WTC11 (cell line): ENCODE results near the gene DPP4. TPM values are rescaled to one million over a fixed set of nuclear protein-coding genes. Genes with fewer than 3 reads are reported as not detected.

Experiments
- ATAC-seq: fragments of 200-7000 bp; cut with Tn5 transposase; 2 replicates; pipeline ENCODE4 v1.10.0; 2021; ENCODE audit warnings: mild to moderate bottlenecking, moderate library complexity
- CTCF ChIA-PET: fragments of 300-600 bp; sonication (Branson Sonifier 250); formaldehyde crosslinking; loops from one replicate; lab custom pipeline; 2021; ENCODE audit warnings: antibody characterized with exemption; lab: Charles Lee
- POLR2A ChIA-PET: fragments of 350-600 bp; sonication (Branson Sonifier 250); formaldehyde crosslinking; loops from one replicate; lab custom pipeline; 2021; ENCODE audit warnings: antibody characterized with exemption; lab: Charles Lee
- DNase-seq: peaks from one replicate; pipeline ENCODE4 v3.0.0; 2021; ENCODE audit warnings: low spot score
- H3K27ac Mint-ChIP-seq: 2 replicates; pipeline ENCODE4 v1.8.0; 2021; ENCODE audit warnings: mixed read lengths
- H3K27me3 Mint-ChIP-seq: 2 replicates; pipeline ENCODE4 v1.8.0; 2021; ENCODE audit warnings: low read depth, mild to moderate bottlenecking, moderate library complexity, mixed read lengths
- H3K36me3 Mint-ChIP-seq: 2 replicates; pipeline ENCODE4 v1.8.0; 2021; ENCODE audit warnings: mixed read lengths
- H3K4me1 Mint-ChIP-seq: 2 replicates; pipeline ENCODE4 v1.8.0; 2022; ENCODE audit warnings: mixed read lengths
- H3K4me3 Mint-ChIP-seq: 2 replicates; pipeline ENCODE4 v1.8.0; 2021; ENCODE audit warnings: mild to moderate bottlenecking, moderate library complexity, mixed read lengths
- H3K9me3 Mint-ChIP-seq: 2 replicates; pipeline ENCODE4 v1.8.0; 2021; ENCODE audit warnings: mixed read lengths
- ATF1 ChIP-seq: sonication (generic); formaldehyde crosslinking; IDR thresholded peaks from 2 replicates; pipeline ENCODE4 v1.8.1; 2023; ENCODE audit warnings: mild to moderate bottlenecking, moderate library complexity, missing genetic modification reagents
- GRHL2 ChIP-seq: fragments of 250-450 bp; sonication (Bioruptor Pico); IDR thresholded peaks from 2 replicates; pipeline ENCODE4 v1.8.0; 2022; ENCODE audit warnings: mild to moderate bottlenecking, moderate library complexity; ENCODE audit not compliant: insufficient replicate concordance, severe bottlenecking
- IRF2 ChIP-seq: sonication (generic); formaldehyde crosslinking; IDR thresholded peaks from 2 replicates; pipeline ENCODE4 v1.8.0; 2022; ENCODE audit warnings: low read depth, missing genetic modification reagents, borderline replicate concordance
- NFYB ChIP-seq: sonication (generic); formaldehyde crosslinking; conservative IDR thresholded peaks from 2 replicates; pipeline ENCODE4 v1.8.0; 2022; ENCODE audit warnings: low read depth, missing genetic modification reagents
- SMAD4 ChIP-seq: sonication (generic); formaldehyde crosslinking; IDR thresholded peaks from 2 replicates; pipeline ENCODE4 v1.8.0; 2022; ENCODE audit warnings: mild to moderate bottlenecking, missing genetic modification reagents
- SOX15 ChIP-seq: fragments of 250-450 bp; sonication (Bioruptor Pico); IDR thresholded peaks from 2 replicates; pipeline ENCODE4 v1.9.0; 2021; ENCODE audit warnings: mild to moderate bottlenecking
- TCF7 ChIP-seq: sonication (generic); formaldehyde crosslinking; IDR thresholded peaks from 2 replicates; pipeline ENCODE4 v1.8.0; 2022; ENCODE audit warnings: mild to moderate bottlenecking, low read depth, missing genetic modification reagents, moderate library complexity
- ZBTB21 ChIP-seq: sonication (generic); formaldehyde crosslinking; IDR thresholded peaks from 2 replicates; pipeline ENCODE4 v1.8.1; 2023; ENCODE audit warnings: mild to moderate bottlenecking, missing genetic modification reagents, borderline replicate concordance
- ZNF138 ChIP-seq: sonication (generic); formaldehyde crosslinking; conservative IDR thresholded peaks from 2 replicates; pipeline ENCODE4 v1.8.1; 2022; ENCODE audit warnings: mild to moderate bottlenecking, moderate library complexity, missing genetic modification reagents
- ZNF423 ChIP-seq: fragments of 250-450 bp; sonication (Bioruptor Pico); IDR thresholded peaks from 2 replicates; pipeline ENCODE4 v2.1.2; 2022; ENCODE audit warnings: mild to moderate bottlenecking, moderate library complexity
- total RNA-seq: library from RNA; stranded (reverse); gene quantifications from 3 replicates; pipeline ENCODE4 v1.2.3, GENCODE V29; 2021
- TF ChIP-seq, protein P1 (sequence below): fragments of 250-450 bp; sonication (Bioruptor Pico); IDR thresholded peaks from 2 replicates; pipeline ENCODE4 v1.9.0; 2021; ENCODE audit warnings: mild to moderate bottlenecking
- TF ChIP-seq, protein P2 (sequence below): sonication (generic); formaldehyde crosslinking; IDR thresholded peaks from 2 replicates; pipeline ENCODE4 v1.8.1; 2023; ENCODE audit warnings: mild to moderate bottlenecking, missing genetic modification reagents, moderate library complexity
- TF ChIP-seq, protein P3 (sequence below): fragments of 250-450 bp; sonication (Bioruptor Pico); IDR thresholded peaks from 2 replicates; pipeline ENCODE4 v1.8.0; 2021; ENCODE audit warnings: mild to moderate bottlenecking
- TF ChIP-seq, protein P4 (sequence below): sonication (generic); formaldehyde crosslinking; IDR thresholded peaks from 2 replicates; pipeline ENCODE4 v1.8.1; 2023; ENCODE audit warnings: mild to moderate bottlenecking, missing genetic modification reagents, moderate library complexity
- TF ChIP-seq, protein P5 (sequence below): sonication (generic); formaldehyde crosslinking; IDR thresholded peaks from 2 replicates; pipeline ENCODE4 v1.8.1; 2023; ENCODE audit warnings: mild to moderate bottlenecking, missing genetic modification reagents, borderline replicate concordance

DPP4 gene
- total RNA-seq, 1 experiment from 2014 or later: 3.6 TPM

DNA sequence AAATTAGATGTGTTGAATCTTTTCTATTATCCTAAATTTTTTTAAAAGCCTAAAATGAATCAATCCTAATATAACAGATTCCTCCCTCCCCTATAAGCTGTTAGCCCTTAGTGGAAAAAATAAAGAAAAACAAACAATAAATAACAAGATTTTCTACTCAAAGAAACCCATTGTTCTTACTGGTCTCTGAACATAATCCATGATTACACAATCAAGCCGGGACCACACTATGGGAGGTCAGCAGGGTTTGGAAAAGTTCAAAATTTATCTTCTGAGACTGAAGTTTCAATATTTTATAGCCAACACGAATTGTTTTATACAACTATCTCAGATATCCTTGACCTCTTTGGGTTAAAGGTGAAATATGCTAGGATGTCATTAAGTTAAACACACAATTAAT lies 57.9 kb downstream of the DPP4 start (continued):
- TF ChIP-seq, protein P1, sequence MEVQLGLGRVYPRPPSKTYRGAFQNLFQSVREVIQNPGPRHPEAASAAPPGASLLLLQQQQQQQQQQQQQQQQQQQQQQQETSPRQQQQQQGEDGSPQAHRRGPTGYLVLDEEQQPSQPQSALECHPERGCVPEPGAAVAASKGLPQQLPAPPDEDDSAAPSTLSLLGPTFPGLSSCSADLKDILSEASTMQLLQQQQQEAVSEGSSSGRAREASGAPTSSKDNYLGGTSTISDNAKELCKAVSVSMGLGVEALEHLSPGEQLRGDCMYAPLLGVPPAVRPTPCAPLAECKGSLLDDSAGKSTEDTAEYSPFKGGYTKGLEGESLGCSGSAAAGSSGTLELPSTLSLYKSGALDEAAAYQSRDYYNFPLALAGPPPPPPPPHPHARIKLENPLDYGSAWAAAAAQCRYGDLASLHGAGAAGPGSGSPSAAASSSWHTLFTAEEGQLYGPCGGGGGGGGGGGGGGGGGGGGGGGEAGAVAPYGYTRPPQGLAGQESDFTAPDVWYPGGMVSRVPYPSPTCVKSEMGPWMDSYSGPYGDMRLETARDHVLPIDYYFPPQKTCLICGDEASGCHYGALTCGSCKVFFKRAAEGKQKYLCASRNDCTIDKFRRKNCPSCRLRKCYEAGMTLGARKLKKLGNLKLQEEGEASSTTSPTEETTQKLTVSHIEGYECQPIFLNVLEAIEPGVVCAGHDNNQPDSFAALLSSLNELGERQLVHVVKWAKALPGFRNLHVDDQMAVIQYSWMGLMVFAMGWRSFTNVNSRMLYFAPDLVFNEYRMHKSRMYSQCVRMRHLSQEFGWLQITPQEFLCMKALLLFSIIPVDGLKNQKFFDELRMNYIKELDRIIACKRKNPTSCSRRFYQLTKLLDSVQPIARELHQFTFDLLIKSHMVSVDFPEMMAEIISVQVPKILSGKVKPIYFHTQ (CRISPR knock-in tag): no peak

DNA sequence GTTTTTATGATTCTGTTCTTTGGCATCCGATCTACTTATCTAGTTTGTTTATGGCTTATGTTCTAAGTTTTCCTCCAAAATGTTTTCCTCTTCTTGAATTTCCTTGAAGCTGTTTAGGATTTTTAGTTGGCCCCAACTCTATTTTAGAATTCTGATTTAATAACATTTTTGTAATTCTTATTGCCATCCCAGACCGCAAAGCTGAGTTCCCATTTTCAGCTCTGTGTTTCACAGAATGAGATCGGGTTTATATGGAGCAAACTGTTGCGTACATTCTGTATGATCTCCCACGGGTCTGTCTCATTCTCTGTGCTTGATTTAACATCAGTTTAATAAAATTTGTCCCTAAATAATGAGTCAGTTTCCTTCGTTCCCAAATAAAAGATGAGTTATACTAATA lies 59.3 kb downstream of the DPP4 start:
- no peak overlapping the region for H3K4me3 Mint-ChIP-seq
- H3K9me3 Mint-ChIP-seq: no peaks in the 10 kb centered on the region
- peaks cover 23% of the 10 kb centered on the region for H3K4me1 Mint-ChIP-seq
- no peaks in the 10 kb centered on the region for H3K36me3 Mint-ChIP-seq
- POLR2A ChIA-PET: no interaction called here
- CTCF ChIA-PET: no interaction called here
- no peak overlapping the region for H3K27ac Mint-ChIP-seq
- TF ChIP-seq, protein P2, sequence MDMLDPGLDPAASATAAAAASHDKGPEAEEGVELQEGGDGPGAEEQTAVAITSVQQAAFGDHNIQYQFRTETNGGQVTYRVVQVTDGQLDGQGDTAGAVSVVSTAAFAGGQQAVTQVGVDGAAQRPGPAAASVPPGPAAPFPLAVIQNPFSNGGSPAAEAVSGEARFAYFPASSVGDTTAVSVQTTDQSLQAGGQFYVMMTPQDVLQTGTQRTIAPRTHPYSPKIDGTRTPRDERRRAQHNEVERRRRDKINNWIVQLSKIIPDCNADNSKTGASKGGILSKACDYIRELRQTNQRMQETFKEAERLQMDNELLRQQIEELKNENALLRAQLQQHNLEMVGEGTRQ (CRISPR knock-in tag): no peak
- DNase-seq (no peak), ATAC-seq (no peak)
- no peaks in the 10 kb centered on the region for H3K27me3 Mint-ChIP-seq

DNA sequence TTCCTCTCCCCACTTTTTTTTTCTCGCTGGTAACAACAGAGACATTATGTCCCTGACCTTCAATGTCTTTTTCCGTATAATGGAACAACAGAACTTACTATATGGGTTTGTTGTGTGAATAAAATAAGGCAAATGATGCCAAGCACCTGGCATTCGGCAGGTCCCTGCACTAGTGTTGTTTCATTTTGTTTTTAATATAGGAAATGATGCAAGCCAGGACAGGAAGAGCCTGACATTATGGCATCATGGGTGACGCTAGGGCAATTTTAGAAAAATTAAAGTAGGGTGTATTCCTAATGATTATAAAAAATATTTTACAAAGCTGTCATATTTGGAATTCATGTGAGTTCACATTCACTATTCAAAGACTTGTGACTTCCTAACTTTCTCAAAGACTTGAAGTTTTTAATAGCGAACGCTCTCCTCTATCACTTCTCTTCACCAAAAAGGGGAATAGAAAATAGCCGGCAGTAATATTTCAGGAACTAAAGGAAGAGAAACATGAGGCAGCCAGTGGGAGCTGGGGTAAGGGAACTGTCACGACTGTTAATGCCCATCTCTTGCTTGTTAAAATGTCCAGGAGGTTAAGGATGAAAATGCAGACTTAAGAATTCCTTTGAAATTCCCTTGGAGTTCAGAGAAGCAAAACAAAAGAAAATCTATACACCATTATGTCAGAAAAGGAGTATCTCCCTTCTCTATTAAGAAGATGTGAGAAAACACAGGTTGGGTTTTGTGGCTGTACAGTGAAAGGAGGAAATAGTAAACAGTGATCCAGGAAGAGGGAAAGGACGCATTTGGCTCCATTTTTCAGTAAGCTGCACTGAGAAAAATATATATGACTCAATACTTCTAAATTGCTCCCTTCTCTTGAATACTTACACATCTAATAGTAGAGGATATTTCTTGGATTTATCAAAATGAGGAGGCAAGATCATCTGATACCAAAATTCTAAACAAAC lies 60.2 kb downstream of the DPP4 start:
- H3K27ac Mint-ChIP-seq: no peak overlapping the region
- H3K4me3 Mint-ChIP-seq: no peak overlapping the region
- ATAC-seq (no peak), DNase-seq (no peak)
- no peaks in the 10 kb centered on the region for H3K9me3 Mint-ChIP-seq
- no peaks in the 10 kb centered on the region for H3K27me3 Mint-ChIP-seq
- H3K36me3 Mint-ChIP-seq: no peaks in the 10 kb centered on the region
- ChIA-PET POLR2A (no interaction called here), CTCF (no interaction called here)
- H3K4me1 Mint-ChIP-seq: peaks cover 28% of the 10 kb centered on the region
- TF ChIP-seq, protein P3, sequence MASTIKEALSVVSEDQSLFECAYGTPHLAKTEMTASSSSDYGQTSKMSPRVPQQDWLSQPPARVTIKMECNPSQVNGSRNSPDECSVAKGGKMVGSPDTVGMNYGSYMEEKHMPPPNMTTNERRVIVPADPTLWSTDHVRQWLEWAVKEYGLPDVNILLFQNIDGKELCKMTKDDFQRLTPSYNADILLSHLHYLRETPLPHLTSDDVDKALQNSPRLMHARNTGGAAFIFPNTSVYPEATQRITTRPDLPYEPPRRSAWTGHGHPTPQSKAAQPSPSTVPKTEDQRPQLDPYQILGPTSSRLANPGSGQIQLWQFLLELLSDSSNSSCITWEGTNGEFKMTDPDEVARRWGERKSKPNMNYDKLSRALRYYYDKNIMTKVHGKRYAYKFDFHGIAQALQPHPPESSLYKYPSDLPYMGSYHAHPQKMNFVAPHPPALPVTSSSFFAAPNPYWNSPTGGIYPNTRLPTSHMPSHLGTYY: no peak
- TF ChIP-seq, protein P4, sequence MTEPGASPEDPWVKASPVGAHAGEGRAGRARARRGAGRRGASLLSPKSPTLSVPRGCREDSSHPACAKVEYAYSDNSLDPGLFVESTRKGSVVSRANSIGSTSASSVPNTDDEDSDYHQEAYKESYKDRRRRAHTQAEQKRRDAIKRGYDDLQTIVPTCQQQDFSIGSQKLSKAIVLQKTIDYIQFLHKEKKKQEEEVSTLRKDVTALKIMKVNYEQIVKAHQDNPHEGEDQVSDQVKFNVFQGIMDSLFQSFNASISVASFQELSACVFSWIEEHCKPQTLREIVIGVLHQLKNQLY (CRISPR knock-in tag): no peak
- TF ChIP-seq SOX15 (CRISPR knock-in tag) (no peak), NFYB (CRISPR knock-in tag) (no peak), ZNF423 (no peak), SMAD4 (no peak), IRF2 (CRISPR knock-in tag) (no peak), ZBTB21 (CRISPR knock-in tag) (no peak), TCF7 (CRISPR knock-in tag) (no peak), ZNF138 (CRISPR knock-in tag) (no peak), GRHL2 (CRISPR knock-in tag) (no peak), ATF1 (CRISPR knock-in tag) (no peak)

DNA sequence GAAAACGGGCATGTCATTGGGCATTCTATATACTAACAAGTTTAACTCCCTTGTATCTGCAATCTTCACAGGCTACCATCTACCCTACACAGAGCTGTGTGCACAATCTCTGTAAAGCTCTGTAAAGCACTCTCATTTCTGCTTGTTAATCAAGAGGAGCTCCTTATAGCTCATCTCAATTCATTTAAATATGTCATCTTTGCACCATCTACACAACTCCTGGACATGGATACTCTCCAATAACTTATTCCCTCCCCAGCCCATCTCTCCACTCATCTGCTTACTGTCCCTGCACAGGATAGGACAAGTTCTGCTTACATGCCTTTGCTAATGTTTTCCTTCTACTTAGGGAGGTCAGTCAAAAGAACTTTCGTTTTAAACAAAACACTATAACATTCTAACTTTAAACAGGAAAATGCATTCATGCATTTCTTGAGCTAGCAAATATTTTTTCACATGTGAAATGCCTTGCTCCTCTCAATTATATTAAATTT lies 61.4 kb downstream of the DPP4 start:
- Mint-ChIP-seq H3K9me3 (no peaks in the 10 kb centered on the region), H3K4me3 (no peak overlapping the region), H3K27ac (no peak overlapping the region), H3K36me3 (no peaks in the 10 kb centered on the region), H3K27me3 (no peaks in the 10 kb centered on the region), H3K4me1 (peaks cover 29% of the 10 kb centered on the region)
- TF ChIP-seq, protein P5, sequence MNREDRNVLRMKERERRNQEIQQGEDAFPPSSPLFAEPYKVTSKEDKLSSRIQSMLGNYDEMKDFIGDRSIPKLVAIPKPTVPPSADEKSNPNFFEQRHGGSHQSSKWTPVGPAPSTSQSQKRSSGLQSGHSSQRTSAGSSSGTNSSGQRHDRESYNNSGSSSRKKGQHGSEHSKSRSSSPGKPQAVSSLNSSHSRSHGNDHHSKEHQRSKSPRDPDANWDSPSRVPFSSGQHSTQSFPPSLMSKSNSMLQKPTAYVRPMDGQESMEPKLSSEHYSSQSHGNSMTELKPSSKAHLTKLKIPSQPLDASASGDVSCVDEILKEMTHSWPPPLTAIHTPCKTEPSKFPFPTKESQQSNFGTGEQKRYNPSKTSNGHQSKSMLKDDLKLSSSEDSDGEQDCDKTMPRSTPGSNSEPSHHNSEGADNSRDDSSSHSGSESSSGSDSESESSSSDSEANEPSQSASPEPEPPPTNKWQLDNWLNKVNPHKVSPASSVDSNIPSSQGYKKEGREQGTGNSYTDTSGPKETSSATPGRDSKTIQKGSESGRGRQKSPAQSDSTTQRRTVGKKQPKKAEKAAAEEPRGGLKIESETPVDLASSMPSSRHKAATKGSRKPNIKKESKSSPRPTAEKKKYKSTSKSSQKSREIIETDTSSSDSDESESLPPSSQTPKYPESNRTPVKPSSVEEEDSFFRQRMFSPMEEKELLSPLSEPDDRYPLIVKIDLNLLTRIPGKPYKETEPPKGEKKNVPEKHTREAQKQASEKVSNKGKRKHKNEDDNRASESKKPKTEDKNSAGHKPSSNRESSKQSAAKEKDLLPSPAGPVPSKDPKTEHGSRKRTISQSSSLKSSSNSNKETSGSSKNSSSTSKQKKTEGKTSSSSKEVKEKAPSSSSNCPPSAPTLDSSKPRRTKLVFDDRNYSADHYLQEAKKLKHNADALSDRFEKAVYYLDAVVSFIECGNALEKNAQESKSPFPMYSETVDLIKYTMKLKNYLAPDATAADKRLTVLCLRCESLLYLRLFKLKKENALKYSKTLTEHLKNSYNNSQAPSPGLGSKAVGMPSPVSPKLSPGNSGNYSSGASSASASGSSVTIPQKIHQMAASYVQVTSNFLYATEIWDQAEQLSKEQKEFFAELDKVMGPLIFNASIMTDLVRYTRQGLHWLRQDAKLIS (CRISPR knock-in tag): no peak
- TF ChIP-seq IRF2 (CRISPR knock-in tag): no peak
- DNase-seq (no peak), ATAC-seq (no peak)
- ChIA-PET POLR2A (no interaction called here), CTCF (no interaction called here)
